Prostate gland (tissue), 2 donors: ENCODE measurements around the gene AGGF1.

ENCODE experiments used
- CTCF ChIP-seq, 4 experiments: fragments of 200-600 bp in 2 of 4; fragments of 450-650 bp in 2 of 4; sonication (generic) in 2 of 4; IDR thresholded peaks; 1 replicate in 3 of 4; 2 replicates in 1 of 4; pipeline ENCODE4 v1.5.1; 2016 to 2019; ENCODE audit warnings: antibody characterized with exemption in 4 of 4, mild to moderate bottlenecking in 2 of 4, moderate library complexity in 2 of 4
- POLR2AphosphoS5 ChIP-seq: sonication (generic); formaldehyde crosslinking; IDR thresholded peaks from one replicate; pipeline ENCODE4 v1.6.1; 2017; ENCODE audit warnings: antibody characterized with exemption

- TF ChIP-seq CTCF (IDR thresholded peaks at IDR 0.05) (no peak), POLR2AphosphoS5 (no peak)
Observed at GRCh38 chr5:77029376-77029885, 773 bp upstream of the AGGF1 start.
